ENCODE data around the gene TPRA1.
"Not testable (repeated sequence)": the region's sequence is repeated elsewhere in the genome, so short reads cannot be mapped to it uniquely, and the experiment has no call there.

Gene TPRA1

GRCh38 chr3:127536830-127537812 is 53.4 kb downstream of the TPRA1 start:
- no peak for DNase-seq (ENCODE audit: low spot score)

- no peak for DNase-seq (ENCODE audit: low spot score)
Measured at GRCh38 chr3:127535901-127536829, 54.4 kb downstream of the TPRA1 start.

GRCh38 chr3:127535106-127535785 is 55.3 kb downstream of the TPRA1 start:
- DNase-seq (ENCODE audit: low spot score) = no peak

DNA sequence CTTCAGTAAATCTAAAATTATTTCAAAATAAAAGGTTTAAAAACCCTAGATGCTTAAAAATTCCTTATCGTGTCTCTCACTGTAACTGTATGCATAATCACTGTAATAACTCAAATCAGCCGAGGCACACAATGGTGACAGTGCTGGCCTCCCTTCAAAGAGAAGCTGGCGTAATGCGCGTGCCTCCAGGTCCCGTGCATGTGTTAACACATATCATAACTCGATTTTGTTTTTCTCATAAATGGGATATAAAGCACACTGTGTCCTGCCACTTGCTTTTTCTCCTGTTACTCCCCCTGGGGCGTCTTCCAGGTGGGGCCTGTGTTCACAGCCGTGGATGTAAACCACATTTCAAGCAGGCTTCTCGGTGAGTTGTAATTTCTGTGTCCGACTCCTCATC is 56.0 kb downstream of the TPRA1 start:
- DNase-seq (ENCODE audit: low spot score) = no peak

- DNase-seq (ENCODE audit: low spot score) = no peak
Measured at GRCh38 chr3:127534161-127534451, 56.4 kb downstream of the TPRA1 start.

- no peak for DNase-seq (ENCODE audit: low spot score)
Measured at GRCh38 chr3:127532561-127533203, 57.9 kb downstream of the TPRA1 start.

GRCh38 chr3:127531821-127532220 is 58.7 kb downstream of the TPRA1 start:
- DNase-seq (ENCODE audit: low spot score) = no peak

DNA sequence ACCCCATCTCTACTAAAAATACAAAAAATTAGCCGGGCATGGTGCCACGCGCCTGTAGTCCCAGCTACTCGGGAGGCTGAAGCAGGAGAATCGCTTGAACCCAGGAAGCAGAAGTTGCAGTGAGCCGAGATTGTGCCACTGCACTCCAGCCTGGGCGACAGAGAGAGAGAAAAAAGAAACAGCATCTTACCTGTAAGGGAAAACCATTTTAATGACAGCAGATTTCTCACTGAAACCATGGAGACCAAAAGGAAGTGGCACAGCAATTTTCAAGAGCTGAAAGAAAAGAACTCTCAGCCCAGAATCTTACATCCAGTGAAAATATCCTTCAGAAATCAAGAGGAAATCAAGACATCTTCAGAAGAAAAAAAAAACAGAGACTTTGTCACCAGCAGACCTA is 59.7 kb downstream of the TPRA1 start:
- DNase-seq (ENCODE audit: low spot score) = not testable (repeated sequence)

GRCh38 chr3:127529346-127530188 is 61.0 kb downstream of the TPRA1 start:
- DNase-seq (ENCODE audit: low spot score) = no peak

DNA sequence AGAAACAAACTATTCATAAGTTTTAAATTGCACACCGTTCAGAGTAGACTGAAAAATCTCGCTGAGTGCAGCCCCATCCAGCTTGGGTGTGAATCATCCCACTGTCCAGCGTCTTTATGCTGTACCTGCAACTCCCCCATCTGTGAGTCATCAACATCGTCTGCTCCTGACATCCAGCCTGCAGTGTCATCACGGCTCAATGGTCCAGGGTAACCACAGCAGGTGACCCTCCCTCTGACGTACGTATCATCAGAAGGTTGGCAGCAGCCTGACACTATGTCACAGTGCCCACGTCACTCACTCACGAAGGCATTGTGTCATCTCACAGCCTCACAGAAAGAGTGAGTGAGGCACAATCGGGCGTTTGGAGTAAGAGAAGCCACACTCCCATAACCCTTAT is 65.2 kb downstream of the TPRA1 start:
- DNase-seq (ENCODE audit: low spot score) = no peak

- no peak for DNase-seq (ENCODE audit: low spot score)
Measured at GRCh38 chr3:127524296-127524896, 66.1 kb downstream of the TPRA1 start.
